Effector memory CD8-positive, alpha-beta T cell (primary cell): ENCODE results near the gene CR2.
"Not testable (repeated sequence)": the region's sequence is repeated elsewhere in the genome, so short reads cannot be mapped to it uniquely, and the experiment has no call there.

Experiments
- ATAC-seq: fragments of 150-1000 bp; cut with Tn5 transposase; replicated peaks from 2 replicates; pipeline ENCODE4 v1.10.0; 2021; ENCODE audit warnings: mild to moderate bottlenecking, moderate library complexity
- DNase-seq, 3 experiments: peaks; one replicate each; pipeline ENCODE4 v3.0.0; 2021
- H3K27ac Mint-ChIP-seq, 2 donors: one replicate each; pipeline ENCODE4 v1.8.0; 2022; ENCODE audit warnings: mild to moderate bottlenecking in 2 of 2, mixed read lengths in 2 of 2, moderate library complexity in 2 of 2
- H3K27me3 Mint-ChIP-seq, 2 donors: one replicate each; pipeline ENCODE4 v1.8.0; 2022; ENCODE audit warnings: mixed read lengths in 2 of 2
- H3K36me3 Mint-ChIP-seq: one replicate; pipeline ENCODE4 v1.8.0; 2022; ENCODE audit warnings: mild to moderate bottlenecking, moderate library complexity, mixed read lengths; ENCODE audit not compliant: insufficient read depth
- H3K4me1 Mint-ChIP-seq, 2 donors: one replicate each; pipeline ENCODE4 v1.8.0; 2022; ENCODE audit warnings: low read depth in 2 of 2, mixed read lengths in 2 of 2
- H3K4me3 Mint-ChIP-seq, 2 donors: one replicate each; pipeline ENCODE4 v1.8.0; 2022; ENCODE audit warnings: mild to moderate bottlenecking in 2 of 2, mixed read lengths in 2 of 2, moderate library complexity in 2 of 2
- H3K9me3 Mint-ChIP-seq, 2 donors: one replicate each; pipeline ENCODE4 v1.8.0; 2022; ENCODE audit warnings: mixed read lengths in 2 of 2

Gene CR2

DNA sequence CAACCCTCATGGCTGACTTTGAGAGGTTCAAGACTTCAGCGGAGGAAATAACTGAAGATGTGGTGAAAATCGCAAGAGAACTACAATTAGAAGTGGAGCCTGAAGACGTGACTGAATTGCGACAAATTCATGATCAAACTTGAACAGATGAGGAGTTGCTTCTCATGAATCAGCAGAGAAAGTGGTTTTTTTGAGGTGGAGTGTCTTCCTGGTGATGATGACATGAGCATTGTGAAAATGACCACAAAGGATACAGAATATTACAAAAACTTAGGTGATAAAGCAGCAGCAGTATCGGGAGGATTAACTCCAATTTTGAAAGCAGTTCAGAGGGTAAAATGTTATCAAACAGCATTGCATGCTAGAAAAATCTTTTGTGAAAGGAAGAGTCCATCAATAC, 82.1 kb downstream of the CR2 start:
- H3K4me1 Mint-ChIP-seq, H3K36me3 Mint-ChIP-seq, H3K27ac Mint-ChIP-seq, DNase-seq, H3K9me3 Mint-ChIP-seq, H3K4me3 Mint-ChIP-seq, H3K27me3 Mint-ChIP-seq: not testable (repeated sequence)
- ATAC-seq: peak; percentile 52
